HG02970 (cell line): ENCODE results near the gene COX4I1.
"Not testable (repeated sequence)": the region's sequence is repeated elsewhere in the genome, so short reads cannot be mapped to it uniquely, and the experiment has no call there.

Source experiments
- ATAC-seq: cut with Tn5 transposase; IDR thresholded peaks from one replicate; pipeline ENCODE4 v1.9.1; 2021; ENCODE audit warnings: mild to moderate bottlenecking, moderate library complexity, moderate number of reproducible peaks; ENCODE audit not compliant: unreplicated experiment, low FRiP score

COX4I1 gene

DNA sequence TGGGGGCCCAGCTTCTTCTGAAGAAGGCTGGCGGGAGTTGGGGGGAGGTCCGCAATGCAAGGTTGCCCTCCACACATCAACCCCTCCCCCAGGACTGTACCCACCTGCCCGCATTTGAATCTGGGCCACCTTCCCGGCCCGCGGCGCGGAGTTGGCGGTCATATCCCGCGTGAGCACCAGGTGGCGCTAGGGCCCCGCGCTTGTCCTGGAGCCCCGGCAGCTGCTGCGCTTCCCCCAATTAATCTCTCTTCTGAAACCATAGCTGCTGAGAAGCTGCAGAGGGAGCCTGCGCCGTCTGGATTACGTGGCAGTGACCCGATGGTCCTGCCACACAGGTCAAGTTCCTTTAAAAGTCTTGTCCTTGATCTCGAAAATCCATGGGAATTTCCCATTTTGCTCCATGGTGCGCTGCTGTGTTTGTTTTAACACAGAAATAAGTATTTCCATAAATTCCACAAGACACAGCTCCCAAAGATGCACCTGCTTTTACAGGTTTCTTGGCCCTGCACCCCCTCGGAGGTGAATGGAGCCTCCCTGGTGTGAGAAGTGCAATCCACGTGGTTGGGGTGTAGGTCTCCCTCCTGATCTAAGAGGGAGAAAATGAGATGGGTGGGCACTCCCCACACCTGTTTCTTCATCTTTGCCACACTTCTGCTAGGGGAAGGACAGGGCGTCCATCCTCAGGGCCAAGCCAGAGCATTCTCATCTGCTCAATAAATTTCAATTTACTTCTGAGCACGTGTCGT lies 22.1 kb downstream of the COX4I1 start:
- ATAC-seq: peak; percentile 80

DNA sequence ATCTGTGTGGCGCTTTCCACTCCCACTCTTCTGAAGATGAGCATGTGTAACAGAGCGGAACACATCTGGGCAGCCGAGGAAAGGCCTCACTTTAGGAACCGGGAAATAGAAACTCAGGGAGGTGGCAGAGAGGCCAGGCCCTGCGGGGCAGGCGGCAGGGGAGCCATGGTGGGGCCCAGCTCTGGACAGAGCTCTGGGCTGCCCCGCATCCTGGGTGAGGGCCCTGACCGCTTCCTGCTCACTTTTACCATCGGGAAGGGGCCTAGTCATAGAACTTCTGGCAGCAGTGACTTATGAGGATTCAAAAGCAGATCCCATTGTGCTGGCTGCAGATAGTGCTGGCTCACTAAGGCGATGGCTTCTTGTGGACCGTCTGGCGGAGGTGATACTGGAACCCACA lies 22.6 kb downstream of the COX4I1 start:
- ATAC-seq: no peak

DNA sequence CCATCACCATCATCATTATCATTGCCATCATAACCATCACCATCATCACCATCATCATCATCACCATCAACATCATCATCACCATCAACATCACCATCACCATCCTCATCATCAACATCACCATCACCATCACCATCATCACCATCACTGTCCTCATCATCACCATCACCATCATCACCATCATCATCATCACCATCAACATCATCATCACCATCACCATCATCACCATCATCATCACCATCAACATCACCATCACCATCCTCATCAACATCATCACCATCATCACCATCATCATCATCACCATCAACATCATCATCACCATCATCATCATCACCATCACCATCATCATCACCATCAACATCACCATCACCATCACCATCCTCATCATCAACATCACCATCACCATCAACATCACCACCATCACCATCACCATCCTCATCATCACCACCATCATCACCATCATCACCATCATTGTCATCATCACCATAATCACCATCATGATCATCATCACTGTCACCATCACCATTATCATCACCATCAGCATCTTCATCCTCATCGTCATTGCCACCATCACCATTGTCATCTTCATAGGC lies 23.9 kb downstream of the COX4I1 start:
- ATAC-seq: no peak

DNA sequence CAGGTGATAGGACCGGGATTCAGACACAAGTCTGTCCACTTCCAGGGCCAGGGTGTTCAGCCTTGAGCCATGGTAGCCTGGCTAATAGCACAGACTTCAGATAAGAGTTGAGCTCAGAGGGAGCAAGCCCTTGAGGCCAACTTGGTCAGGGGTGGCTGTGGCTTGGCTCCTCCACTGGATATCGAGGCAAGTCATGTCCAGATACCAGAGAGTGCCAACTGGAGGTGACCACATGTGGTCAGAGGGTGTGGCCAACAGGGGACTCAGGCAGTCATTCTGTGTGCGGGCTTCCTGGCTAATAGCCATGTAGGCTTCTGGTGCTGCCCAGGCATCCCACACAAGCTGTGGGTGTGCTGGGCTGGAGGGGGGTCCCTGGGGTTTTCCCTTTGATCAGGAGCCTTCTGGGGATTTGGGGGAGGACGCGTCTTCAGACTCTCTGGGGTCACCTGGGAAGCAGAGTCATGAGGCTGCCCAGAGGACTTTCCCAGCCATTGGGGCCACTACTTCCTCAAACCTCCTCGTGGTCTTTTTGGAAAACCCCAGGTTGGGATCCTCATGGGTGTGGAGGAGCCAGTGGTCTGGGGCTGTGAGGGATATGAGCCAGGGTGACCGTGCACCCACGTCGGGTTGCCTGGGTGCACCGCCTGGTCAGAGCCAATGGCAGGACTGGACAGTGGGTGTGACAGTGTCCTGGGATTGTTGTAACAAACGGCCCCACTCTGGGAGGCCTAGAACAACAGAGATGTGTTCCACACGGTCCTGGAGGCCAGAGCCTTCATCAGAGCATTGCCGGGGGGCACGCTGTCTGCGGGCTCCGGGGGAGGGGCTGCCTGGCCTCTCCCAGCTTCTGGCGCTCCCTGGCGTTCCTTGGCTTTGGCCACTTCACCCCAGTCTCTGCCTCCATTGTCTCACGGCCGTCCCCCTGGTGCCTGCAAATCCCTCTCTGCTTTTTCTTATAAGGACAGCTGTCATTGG lies 25.0 kb downstream of the COX4I1 start:
- ATAC-seq: no peak

DNA sequence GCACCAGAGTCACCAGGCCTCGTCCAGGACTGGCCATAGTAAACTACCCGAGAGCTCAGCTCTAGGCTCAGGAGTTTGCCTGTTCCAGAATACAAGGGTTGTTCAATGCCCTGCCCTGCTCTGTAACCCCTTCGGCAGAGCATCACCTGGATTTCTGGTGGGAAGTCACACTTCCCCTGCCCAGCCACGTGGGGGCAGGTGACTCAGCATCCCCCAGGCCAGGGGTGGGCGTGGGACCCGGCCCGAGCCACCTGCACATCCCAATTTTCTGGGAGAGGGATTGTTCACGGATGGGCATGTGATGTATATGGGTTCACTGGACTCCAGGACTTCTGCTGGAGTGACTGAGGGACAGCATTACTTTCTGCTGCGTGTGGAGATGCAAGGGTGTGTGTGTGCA lies 25.8 kb downstream of the COX4I1 start:
- no peak for ATAC-seq

DNA sequence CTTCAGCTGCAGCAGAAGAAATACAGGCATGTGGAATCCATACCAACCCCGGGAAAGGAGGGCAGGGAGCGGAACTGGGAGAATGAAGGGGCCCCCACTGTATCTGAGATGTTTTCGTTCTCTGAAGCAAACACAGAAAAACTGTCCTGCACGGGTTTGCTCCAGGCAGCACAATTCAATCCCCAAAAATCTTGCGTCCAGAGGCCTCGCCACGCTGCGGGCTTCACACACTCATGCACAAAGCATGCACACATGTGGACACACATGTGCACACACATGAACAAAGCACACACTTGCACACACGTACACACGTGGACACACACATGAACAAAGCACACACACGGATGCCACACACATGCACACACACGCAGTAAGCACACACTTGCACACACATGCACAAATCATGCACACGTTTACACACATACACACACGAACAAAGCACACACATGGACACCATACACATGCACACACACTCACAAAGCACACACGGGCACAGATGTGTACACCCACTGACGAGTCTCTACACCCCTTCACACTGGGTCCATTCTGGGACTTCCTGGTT lies 27.3 kb downstream of the COX4I1 start:
- ATAC-seq: no peak

DNA sequence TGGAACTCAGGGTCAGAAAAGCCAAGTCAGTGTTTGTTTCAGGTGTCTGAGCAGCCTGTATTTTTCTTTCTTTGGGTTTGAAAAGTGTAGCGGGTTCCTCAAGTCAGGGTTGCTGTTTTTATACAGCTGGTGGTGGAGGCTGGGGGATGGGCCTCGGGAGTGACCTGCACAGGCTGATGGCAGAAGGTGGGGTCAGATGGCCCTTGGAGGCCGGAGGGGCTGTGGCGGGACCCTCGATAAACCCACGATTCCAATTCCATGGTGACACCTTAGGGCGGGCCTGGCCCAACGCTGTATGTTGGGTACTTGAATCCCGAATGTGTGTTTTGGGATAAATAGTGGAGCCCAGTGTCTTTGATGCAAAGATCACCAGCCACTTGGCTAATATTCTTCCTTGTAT lies 28.7 kb downstream of the COX4I1 start:
- ATAC-seq: no peak

DNA sequence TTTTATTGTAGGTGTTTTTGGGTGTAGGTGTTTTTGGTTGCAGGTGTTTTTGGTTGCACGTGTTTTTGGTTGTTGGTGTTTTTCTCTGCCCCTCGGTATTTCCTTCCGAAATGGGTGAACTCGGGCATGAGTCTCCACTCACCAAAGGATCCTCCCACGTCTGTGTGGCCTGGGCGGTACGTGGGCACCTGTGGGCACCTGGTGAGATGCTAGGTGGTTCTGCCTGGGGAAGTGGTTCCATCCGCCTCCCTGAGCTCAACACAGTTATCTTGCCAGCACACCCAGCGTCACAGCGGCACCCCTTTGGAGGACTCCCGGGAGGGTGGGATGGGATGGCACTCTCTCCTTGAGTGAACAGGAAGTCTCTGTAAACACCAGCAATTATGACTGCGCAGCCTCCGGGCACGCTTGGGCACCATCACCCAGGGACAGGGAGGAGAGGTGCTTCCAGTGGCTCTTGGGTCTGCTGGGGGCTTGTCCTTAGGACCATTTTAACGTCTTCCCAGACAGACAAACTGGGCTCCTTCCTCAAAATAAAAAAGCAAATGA lies 29.8 kb downstream of the COX4I1 start:
- ATAC-seq: no peak

DNA sequence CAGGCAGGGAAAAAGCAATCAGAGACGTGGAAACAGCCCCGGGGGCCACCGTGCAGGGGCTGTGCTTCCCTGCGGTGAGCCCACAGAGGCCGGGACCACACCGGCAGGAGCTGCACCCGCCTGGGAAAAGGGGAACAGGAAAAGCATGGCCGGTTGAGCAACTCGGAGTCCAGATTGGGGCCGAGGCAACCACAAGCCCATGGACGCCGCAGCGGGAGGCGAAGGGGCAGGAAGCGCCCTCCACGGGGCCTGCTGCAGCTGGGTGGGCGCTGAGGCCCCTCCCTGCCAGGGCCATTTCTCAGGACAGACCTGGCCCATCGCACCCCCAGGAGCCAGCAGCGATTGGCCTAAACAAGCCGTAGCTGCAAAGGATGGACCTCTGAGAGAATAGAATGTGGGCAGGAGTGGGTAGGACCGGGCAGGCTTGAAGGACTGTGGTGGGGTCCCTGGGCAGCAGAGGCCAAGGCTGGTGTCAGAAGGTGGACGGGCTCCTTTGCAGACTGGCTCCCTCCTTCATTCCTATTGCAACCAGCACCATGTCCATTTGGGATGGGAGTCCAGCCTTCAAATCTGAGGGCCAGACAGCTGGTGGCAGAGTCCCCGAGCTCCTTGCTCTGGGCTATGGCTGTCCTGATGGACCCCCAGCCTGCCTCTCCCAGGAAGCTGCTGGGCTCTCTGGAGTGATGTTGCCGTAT lies 30.4 kb downstream of the COX4I1 start:
- no peak for ATAC-seq

DNA sequence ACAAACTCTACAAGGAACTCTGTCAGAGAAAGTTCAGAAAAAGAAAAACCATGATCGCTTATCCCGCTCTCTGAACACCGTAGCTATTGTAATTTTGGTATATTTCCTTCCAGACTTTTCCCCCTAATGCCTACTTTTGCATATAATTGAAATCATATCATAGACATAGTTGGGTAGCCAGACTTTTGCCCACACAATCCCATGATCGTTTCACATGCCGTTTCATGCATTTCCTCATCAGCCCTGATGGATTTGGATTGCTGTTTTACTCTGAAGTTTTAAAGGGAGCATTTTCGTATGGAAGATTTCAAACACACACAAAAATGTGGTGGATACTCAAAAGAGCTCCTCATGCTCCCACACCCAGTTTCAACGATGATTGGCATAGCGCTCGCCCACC lies 31.3 kb downstream of the COX4I1 start:
- no peak for ATAC-seq

DNA sequence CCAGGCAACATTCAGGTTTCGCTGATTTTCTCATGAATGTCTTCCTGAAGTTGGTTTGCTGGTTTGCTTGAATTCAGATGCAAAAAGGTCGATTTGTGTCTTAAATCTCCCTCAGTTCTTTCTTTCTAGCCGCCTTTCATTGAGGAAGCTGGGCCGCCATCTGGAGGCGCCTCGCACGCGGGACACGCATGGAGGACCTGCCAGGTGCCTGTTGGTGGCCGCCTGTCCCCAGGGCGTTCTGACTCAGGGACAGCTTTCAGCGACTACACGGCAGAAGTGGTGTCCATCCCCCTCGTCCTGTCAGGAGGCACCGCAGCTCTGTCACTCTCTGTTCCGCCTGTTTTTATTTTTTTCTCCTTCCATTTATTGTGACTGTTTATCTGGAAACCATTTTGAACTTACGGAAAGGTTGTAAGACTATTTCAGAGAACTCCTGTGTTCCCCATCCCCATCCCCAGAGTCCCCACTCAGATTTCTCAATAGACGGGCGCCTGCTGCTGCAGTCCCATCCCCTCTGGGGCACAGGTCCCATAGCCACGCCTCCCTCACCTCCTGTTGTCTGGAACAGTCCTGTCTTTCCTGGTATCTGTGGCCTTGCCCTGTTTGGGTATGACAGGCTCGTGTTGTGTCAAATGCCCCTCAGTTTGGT lies 33.2 kb downstream of the COX4I1 start:
- ATAC-seq: no peak

DNA sequence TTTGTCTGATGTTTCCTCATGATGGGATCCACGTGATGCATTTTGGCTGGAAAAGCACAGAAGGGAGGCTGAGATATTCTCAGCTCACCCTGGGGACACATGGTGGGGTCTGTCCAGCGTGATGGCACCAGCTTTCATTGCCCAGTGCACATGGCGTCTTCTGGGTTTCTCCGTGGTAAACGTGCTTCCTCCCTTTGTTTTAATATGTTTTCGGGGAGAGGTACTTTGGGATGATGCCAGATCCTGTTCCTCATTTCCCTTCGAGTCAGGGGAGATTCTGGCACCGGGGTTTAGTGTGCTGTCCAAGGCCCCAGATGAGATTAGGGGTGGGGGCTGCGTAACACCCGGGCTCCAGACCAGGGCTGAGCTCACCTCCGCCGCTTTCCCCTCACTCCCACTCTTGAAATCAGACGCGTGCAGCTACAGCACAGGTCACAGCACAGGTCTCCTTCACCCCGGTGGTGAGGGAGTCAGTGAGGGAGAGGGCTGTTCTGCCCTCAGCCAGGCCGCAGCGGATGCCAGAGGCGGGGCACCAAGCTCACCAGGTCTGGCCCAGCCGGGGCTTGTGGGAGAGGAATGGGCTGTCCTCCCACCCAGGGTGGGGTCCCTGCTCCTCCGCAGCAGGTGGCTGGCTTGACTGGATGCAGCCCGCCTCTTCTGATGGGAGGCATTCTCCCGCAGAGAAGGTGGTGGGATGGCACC lies 33.9 kb downstream of the COX4I1 start:
- no peak for ATAC-seq

DNA sequence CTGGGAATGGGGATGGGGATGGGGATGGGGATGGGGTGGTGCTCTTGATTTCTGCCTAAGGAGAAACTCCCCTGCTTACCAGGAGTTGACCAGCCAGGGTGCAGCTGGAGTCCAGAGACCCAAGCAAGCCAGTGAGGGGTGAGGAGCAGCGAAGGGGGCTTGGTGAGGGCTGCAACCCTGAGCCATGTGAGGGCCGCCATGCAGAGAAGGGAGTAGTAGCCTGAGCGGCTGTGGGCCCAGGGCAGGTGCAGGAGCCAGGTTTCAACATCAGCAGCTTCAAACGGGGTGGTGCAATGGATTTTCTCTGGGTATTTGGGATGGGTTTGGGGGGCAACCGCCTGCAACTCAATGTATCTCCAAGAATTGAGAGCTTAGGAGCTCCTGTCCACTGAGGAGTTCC lies 35.2 kb downstream of the COX4I1 start:
- no peak for ATAC-seq

DNA sequence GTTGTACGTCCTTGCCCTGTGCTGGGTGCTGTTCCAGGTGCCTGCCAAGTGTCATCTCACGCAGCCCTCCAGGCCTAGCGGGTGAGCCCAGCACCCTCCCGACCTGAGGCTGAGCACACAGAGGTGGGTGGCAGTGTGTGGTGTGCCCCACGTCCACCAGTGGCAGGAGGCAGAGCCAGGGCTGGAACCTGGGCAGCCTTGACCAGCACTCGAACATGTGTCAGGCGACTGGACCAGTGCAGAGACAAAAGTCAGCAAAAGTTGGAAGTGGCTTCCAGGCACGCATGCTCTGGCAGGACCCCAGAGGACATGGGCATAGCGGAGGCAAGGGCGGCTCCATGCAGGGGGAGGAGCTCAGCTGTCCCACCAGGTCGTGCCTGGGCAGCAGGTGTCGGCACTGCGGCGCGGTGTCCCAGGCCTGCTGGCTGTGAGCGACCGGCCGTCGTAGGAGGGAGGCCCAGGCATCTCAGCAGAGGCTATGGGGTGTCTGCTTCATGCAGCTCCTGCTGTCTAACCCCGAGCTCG lies 35.8 kb downstream of the COX4I1 start:
- ATAC-seq: no peak

DNA sequence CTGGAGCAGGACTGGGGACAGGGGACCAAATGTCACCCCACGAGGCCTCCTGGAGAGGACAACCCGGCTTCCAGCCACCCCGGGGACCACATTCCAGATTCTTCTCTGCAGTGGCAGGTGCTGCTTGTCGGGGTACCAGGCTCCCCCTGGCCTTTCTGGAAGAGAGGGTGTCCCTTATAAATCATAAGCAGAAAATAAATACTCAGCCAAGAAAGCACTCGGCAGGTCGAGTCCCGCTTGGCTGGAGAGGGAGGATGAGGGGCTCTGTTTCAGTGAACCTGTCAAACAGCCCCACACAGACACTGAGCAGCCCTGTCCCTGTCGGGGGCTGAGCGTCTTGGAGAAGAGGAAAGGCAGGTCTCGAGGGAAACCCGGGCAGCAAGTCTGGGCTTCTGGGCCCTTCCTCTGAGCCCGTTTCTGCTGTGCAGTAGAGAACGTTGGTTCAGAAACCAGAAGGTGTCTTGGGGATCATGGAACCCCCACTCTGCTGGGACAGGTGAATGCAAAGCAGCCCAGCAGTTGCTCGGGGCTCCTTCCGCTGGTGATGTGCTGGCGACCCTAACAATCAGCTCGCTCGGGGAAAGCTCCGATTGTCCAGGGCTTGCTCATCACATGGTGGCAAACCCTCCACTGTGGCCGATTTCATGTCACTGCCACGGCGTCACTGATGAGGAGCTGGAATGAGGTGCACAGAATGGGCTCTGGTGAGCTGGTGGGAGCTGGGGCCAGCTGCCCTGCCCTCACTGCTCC lies 36.6 kb downstream of the COX4I1 start:
- no peak for ATAC-seq

DNA sequence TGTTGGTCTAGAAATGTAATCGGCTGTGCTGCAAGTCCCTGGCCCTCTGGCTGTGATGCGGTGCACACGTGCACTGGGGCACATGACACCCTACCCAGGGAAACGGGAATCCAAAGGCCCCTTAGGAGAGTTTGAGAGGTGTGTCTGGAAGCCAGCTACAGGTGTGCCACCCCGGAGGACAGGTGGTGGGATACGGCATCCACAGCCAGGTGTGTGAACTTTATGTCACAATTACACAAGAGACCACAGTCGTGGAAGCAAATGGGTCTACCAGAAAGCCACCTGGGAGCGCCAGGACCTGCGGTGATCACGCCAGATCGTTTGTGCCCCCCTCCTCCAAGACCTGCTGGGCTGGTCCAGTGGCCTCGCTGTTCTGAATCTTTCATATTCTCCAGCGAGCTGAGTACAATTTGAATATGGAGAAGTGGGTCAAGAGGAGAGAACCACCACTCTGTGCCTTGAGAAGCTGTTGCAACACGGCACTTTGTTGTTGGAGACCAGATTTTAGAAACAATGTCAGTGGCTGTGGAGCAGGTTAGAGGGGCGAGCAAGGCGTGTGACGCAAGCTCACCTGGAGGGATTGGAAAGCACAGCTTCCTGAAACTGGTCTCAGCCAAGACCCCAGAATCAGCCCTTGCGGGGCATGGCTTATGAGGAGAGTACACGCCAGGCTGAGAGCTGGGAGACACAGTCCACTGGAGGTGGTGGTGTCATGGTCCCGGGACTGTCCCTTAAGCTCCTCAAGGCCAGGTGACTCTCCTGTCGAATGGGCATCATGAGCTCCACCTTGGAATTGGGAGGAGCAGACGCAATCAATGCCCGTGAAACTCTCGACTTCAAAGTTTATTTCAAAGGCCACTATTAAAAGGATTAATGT lies 37.4 kb downstream of the COX4I1 start:
- no peak for ATAC-seq

DNA sequence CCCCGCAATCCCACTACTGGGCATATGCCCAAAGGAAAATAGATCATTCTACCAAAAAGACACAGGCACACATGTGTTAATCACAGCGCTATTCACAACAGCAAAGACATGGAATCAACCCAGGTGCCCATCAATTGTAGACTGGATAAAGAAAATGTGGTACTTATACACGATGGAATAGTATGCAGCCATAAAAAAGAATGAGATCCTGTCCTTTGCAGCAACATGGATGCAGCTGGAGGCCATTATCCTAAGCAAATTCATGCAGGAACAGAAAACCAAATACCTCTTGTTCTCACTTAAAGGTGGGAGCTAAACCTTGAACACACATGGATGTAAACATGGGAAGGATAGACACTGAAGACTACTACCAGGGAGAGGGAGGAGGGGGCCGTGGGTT lies 38.2 kb downstream of the COX4I1 start:
- ATAC-seq: not testable (repeated sequence)
